Measurements from ENCODE around the gene PTGR3.
"Not testable (repeated sequence)": the region's sequence is repeated elsewhere in the genome, so short reads cannot be mapped to it uniquely, and the experiment has no call there.

Gene PTGR3

DNA sequence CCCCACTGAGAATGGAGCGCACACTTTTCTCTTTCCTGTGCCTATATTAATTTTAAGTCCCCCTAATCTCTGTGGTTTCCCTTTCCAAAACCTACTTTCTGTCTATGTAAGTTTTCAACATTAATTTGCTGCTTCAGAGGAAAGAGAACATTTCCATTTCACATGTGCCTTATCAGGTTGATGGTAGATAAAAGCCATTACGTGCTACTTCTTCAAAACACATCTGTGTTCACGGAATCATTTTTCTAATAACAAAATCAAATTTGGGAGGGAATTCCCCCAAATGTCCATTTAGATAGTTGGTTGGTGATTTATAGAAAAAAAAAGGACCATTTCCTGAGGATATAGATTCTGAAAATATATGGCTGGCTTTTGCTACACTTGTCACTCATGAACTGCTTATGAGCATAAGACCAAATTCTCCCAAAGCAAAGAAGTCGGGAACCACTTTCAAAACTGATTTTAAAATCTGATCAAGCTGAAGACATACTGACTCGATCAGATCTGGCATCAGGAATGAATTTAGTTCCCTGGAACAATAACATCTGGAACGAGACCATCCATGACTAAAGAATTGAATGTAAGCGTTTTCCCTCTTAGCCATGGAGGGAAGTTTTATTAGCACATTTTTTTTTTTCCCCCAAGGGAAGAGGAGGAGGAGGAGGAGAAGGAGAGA lies 8.2 kb downstream of the PTGR3 start:
- no peak for DNase-seq

DNA sequence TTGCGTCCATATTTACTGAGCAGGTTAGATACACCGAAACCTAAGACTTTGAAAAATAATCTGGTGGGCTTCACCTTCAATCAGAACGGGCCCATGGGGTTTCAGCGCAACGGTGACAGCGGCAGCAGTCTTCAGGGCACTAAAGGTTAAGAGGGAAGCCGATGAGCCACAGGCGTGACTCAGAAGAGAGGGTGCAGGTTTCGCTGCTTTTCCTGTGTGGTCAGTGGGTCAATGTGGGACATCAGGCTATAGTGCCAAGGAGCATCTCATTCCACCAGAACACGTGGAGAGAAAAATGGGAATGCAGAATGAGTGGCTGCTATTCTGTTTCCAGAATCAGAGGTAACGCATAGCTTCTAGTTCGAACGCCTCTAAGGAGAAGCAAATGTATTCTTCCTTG lies 8.9 kb downstream of the PTGR3 start:
- no peak for DNase-seq

- no peak for DNase-seq
Measured at GRCh38 chr18:75199327-75199726, 9.6 kb downstream of the PTGR3 start.

GRCh38 chr18:75198036-75198435 lies 10.9 kb downstream of the PTGR3 start:
- no peak for DNase-seq

DNA sequence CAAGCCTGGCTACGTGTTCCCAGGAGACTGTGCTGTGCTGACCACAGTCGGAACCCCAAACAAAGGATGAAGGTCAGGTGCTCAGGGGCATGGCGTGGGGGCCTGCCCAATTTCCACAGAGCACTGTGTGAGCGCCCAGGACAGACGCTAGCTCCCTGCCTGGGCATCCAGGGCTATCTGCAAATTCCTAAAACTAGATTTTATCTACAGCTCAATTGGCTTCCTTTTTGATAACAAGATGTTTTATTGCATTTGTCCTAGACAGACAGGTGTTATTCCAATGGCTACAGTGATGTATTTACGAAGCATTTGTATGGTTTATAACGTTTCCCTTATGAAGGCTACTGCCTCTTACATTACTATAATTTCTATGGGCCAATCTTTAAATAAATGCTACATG lies 16.0 kb downstream of the PTGR3 start:
- DNase-seq = no peak

DNA sequence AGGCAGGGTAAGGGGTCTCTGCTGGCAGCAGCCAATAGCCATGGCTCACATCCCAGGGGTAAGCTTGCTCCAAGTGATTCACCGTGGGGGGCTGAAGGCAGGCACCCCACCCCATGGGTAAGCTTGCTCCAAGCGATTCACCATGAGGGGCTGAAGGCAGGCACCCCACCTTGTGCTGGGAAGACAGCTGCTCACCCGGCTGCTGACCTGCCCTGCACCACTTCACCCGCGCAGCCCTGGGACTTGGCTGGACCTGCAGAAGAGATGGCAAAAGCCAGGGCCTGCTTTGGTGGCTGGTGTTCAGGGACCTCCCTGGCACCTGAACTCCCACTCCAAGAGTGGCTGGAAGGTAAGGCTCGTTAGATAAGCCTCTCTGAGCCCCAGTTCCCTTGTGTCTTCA lies 19.2 kb downstream of the PTGR3 start:
- no peak for DNase-seq

GRCh38 chr18:75187702-75188101 lies 21.2 kb downstream of the PTGR3 start:
- not testable (repeated sequence) for DNase-seq

DNA sequence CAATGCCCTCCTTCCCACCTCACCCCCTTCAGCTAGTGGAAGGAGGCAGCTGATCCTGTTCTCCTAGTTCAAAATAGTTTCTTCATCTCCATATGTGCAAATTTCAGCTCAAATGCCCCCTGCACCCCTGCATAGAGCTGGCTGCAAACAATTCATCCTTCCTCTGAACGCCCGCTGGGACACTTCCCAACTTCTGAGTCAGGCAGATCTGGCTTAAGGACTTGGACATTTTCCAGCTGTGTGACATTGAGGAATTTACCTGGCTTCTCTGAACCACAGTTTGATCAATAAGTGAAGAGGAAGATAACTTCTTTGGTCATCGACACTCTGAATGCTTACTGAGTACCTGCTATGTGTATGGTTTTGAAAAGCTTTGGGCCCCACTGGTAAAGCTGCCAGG lies 23.5 kb downstream of the PTGR3 start:
- DNase-seq = no peak

GRCh38 chr18:75183973-75184493 lies 24.9 kb downstream of the PTGR3 start:
- DNase-seq = no peak

GRCh38 chr18:75183524-75183923 lies 25.4 kb downstream of the PTGR3 start:
- no peak for DNase-seq

- DNase-seq = no peak
Measured at GRCh38 chr18:75179819-75180600, 28.9 kb downstream of the PTGR3 start.

DNA sequence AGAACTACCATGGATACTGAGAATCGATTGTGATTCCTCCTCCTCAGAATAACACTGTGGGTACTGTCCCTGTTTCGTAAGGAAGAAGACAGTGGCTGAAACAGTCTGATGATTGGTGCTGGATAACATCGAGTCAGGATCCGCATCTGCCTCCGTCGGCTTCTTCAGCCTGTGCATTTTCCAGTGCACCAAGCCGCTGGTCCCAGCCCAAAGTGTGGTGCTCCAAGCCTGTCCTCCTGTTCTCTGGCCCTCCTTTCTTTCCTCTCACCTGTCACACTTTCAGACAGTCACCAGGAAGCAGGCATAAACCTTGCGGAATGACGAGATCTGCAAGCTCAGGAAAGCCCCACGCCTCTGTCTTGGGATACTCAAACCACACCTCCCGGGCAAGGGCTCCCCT lies 30.6 kb downstream of the PTGR3 start:
- DNase-seq = no peak

DNA sequence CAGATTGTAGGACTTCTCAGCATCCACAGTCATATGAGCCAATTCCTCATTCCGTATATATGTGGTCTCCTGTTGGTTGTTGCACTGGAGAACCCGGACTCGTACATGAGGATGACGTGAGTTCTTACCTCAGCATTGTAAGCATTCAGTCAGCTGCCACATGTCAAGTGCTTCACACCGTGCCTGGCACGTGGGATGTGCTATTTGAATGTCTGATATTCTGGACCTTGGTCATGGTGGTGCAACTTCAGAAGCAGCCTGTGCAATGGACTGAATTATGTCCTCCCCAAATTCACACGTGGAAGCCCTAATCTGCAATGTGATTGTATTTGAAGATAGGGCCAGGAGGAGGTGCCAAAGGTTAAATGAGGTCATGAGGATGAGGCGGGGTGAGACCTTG lies 32.1 kb downstream of the PTGR3 start:
- no peak for DNase-seq

GRCh38 chr18:75173738-75174137 lies 35.2 kb downstream of the PTGR3 start:
- DNase-seq = no peak

DNA sequence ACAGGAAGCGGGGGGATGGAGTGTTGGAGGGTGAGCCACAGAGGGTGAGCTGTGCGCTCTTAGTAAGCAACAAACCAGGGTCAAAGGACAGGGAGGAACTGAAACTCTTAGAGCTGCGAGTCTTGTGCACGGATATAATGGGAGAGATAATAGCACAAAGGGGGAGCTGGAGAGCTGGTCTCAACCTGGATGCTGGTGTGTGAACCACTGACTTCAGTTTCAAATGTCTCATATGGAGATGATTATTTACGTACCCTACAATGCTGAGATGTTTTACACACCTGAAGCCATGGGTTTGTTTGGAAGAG lies 35.9 kb downstream of the PTGR3 start:
- no peak for DNase-seq

GRCh38 chr18:75172299-75173124 lies 36.4 kb downstream of the PTGR3 start:
- no peak for DNase-seq

DNA sequence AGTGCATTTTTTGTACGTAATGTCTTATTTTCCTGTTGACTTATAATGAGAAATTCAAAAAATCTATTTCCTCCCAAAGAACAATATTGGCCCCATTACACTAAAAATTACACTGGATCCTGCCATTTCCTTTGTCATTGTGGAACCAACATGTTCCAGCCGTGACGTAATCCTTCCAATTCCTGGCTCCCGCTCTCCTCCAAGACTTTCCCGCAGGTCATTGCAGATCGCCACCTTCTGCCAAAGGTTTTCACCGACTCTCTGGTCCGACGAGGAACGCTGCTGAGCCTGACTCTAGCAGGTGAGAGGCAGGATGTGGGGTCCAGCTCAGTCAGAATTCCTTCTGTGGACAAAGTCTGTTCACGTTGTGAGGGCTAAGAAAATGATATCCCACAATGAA lies 38.0 kb downstream of the PTGR3 start:
- DNase-seq = no peak

- no peak for DNase-seq
Measured at GRCh38 chr18:75170022-75170789, 38.7 kb downstream of the PTGR3 start.

DNA sequence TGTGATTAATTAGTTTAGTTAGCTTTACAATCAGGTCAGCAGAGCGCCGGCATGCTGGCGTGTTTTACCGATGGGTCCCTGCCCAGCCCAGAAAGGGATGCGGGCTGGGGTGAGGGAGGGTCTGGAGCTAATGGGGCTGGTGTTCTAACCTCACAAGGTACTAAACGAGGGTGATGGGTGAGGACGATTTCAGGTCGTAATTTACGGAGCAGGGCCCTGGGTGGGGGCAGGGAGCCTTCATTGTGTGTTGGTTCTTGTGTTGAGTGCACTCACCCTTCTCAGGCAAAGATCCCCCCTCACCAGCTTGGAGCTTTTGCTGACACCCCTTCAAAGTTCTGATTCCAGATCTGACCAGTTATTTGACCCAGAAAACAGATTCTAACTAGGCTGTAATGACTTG lies 39.5 kb downstream of the PTGR3 start:
- DNase-seq = no peak

DNA sequence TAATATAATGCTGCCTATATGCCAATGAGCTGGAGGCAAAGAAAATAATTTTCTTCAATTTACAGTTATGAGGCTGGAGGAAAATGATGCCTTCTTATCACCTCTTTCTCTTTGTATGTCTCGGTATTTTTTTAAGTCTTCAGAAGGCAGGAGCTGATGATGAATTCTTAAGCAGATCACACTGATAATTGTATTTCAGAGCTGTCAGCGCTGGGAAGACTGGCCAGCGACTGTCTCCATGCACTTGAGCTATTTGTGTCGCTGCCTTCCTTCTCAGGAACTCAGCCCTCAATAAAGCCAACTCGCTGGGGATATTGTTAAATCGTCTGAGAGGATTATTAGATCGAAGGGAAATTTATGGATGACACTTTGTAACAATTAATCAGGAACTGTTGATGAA lies 40.3 kb downstream of the PTGR3 start:
- no peak for DNase-seq

GRCh38 chr18:75167759-75168618 lies 41.0 kb downstream of the PTGR3 start:
- no peak for DNase-seq

- DNase-seq = no peak
Measured at GRCh38 chr18:75167137-75167536, 41.8 kb downstream of the PTGR3 start.

Data from KG1 (cell line).